Bone marrow (tissue), 2 donors: ENCODE data around the gene HPD.
"Not testable (repeated sequence)": the region's sequence is repeated elsewhere in the genome, so short reads cannot be mapped to it uniquely, and the experiment has no call there.

ENCODE experiments used
- DNase-seq, 2 donors: peaks; one replicate each; lab custom pipeline; 2025; lab: John Stamatoyannopoulos, UW

HPD gene

GRCh38 chr12:121797937-121798786 is 60.5 kb downstream of the HPD start:
- no peak for DNase-seq

- DNase-seq: no peak
Observed at GRCh38 chr12:121796855-121797751, 61.6 kb downstream of the HPD start.

- peak; percentile 61 to 87 for DNase-seq
Observed at GRCh38 chr12:121795034-121795968, 63.4 kb downstream of the HPD start.

- DNase-seq: peak in 1 of 2 donors; percentile 80
Observed at GRCh38 chr12:121794534-121795033, 64.1 kb downstream of the HPD start.

GRCh38 chr12:121793838-121794533 is 64.7 kb downstream of the HPD start:
- peak; percentile 80 to 82 for DNase-seq

- no peak for DNase-seq
Observed at GRCh38 chr12:121793440-121793837, 65.2 kb downstream of the HPD start, which contains the start of gene RHOF. Gene RHOF, minus strand, starts transcription at chr12:121793688. Its CDS starts 55 bp downstream, at chr12:121793633.

- no peak for DNase-seq
Observed at GRCh38 chr12:121792607-121793439, 65.8 kb downstream of the HPD start.

GRCh38 chr12:121791671-121792551 is 66.7 kb downstream of the HPD start:
- DNase-seq: no peak

- not testable (repeated sequence) for DNase-seq
Observed at GRCh38 chr12:121790785-121791184, 67.9 kb downstream of the HPD start.

GRCh38 chr12:121789800-121790728 is 68.6 kb downstream of the HPD start:
- DNase-seq: peak; percentile 66 to 97
